Measurements from ENCODE around the gene CPAMD8.

- TF ChIP-seq CTCF (IDR thresholded peaks at IDR 0.05; ENCODE audit: control extremely low read depth in 1 of 3, insufficient read depth in 1 of 3, low read depth in 1 of 3, low read length in 3 of 3): no peak
- TF ChIP-seq JUND (IDR thresholded peaks at IDR 0.05; ENCODE audit: low read length): no peak
- TF ChIP-seq SP2 (IDR thresholded peaks at IDR 0.05; ENCODE audit: low read length): no peak
- TF ChIP-seq MAX (IDR thresholded peaks at IDR 0.05): no peak
- TF ChIP-seq EGR1 (IDR thresholded peaks at IDR 0.05; ENCODE audit: borderline replicate concordance, low read depth, low read length): no peak
- TF ChIP-seq POLR2AphosphoS5 (IDR thresholded peaks at IDR 0.05; ENCODE audit: low read depth, low read length): no peak
- TF ChIP-seq BRCA1 (IDR thresholded peaks at IDR 0.05; ENCODE audit: low read depth, low read length): no peak
- TF ChIP-seq EZH2 (IDR thresholded peaks at IDR 0.05; ENCODE audit: low read depth, low read length, severe bottlenecking): no peak
- 0 out of 2 replicates have a peak, but pooled peaks have one; percentile 11 for TF ChIP-seq SP1 (IDR thresholded peaks at IDR 0.05; ENCODE audit: low read depth, low read length)
- TF ChIP-seq POLR2A (IDR thresholded peaks at IDR 0.05; ENCODE audit: control extremely low read depth in 1 of 2, low read depth in 2 of 2, low read length in 2 of 2): no peak
Observed at GRCh38 chr19:16896146-16897028, 130.2 kb downstream of the CPAMD8 start.

Measured in H1 (cell line).